OCI-LY3 (cell line): ENCODE measurements around the gene RAPSN.

Experiments used
- H2AFZ ChIP-seq: fragments of 200-600, 300-600 bp; shearing (Covaris generic); 2 replicates; pipeline ENCODE4 v1.6.0; 2014; ENCODE audit warnings: antibody characterized with exemption, low read depth, low read length
- H3K27ac ChIP-seq: fragments of 200-600, 300-600 bp; sonication (generic); 2 replicates; pipeline ENCODE4 v1.5.1; 2014; ENCODE audit warnings: mild to moderate bottlenecking, low read length, moderate library complexity, mixed read lengths
- H3K27me3 ChIP-seq: fragments of 200-600, 300-600 bp; sonication (generic); 2 replicates; pipeline ENCODE4 v1.6.1; 2014; ENCODE audit warnings: low read depth, low read length, mixed read lengths
- H3K36me3 ChIP-seq: fragments of 200-600, 300-600 bp; sonication (generic); replicated peaks from 2 replicates; pipeline ENCODE3; 2014; ENCODE audit warnings: low read depth, low read length, mixed read lengths
- H3K4me1 ChIP-seq: fragments of 300-600, 200-600 bp; sonication (generic); 2 replicates; pipeline ENCODE4 v1.6.1; 2014; ENCODE audit warnings: low read length, mixed read lengths
- H3K4me2 ChIP-seq: fragments of 200-600, 300-600 bp; sonication (generic); 2 replicates; pipeline ENCODE4 v1.6.1; 2014; ENCODE audit warnings: low read length, mixed read lengths
- H3K4me3 ChIP-seq: fragments of 300-600, 200-600 bp; sonication (generic); 2 replicates; pipeline ENCODE4 v1.5.1; 2014; ENCODE audit warnings: antibody characterized with exemption, mild to moderate bottlenecking, low read length, moderate library complexity
- H3K79me2 ChIP-seq: fragments of 300-600, 200-600 bp; shearing (Covaris generic); 2 replicates; pipeline ENCODE4 v1.6.1; 2014; ENCODE audit warnings: mild to moderate bottlenecking, low read length, mixed read lengths
- H3K9ac ChIP-seq: fragments of 300-600, 200-600 bp; shearing (Covaris generic); 2 replicates; pipeline ENCODE4 v1.6.0; 2014; ENCODE audit warnings: mild to moderate bottlenecking, low read length, moderate library complexity
- H3K9me3 ChIP-seq: fragments of 200-600, 300-600 bp; shearing (Covaris generic); 2 replicates; pipeline ENCODE4 v1.6.1; 2014; ENCODE audit warnings: low read length, mixed read lengths; ENCODE audit not compliant: insufficient read depth
- H4K20me1 ChIP-seq: fragments of 200-600, 300-600 bp; sonication (generic); 2 replicates; pipeline ENCODE4 v1.6.1; 2016; ENCODE audit warnings: low read length, mixed read lengths; ENCODE audit not compliant: insufficient read depth
- CTCF ChIP-seq: fragments of 200-600, 300-600 bp; sonication (generic); IDR thresholded peaks from 2 replicates; pipeline ENCODE4 v1.5.1; 2014; ENCODE audit warnings: antibody characterized with exemption, low read length, low read depth
- EZH2phosphoT487 ChIP-seq: fragments of 200-600 bp; shearing (Covaris generic); IDR thresholded peaks from 2 replicates; pipeline ENCODE4 v1.6.1; 2018; ENCODE audit warnings: antibody characterized with exemption, mixed run types, low read depth

The RAPSN gene

DNA sequence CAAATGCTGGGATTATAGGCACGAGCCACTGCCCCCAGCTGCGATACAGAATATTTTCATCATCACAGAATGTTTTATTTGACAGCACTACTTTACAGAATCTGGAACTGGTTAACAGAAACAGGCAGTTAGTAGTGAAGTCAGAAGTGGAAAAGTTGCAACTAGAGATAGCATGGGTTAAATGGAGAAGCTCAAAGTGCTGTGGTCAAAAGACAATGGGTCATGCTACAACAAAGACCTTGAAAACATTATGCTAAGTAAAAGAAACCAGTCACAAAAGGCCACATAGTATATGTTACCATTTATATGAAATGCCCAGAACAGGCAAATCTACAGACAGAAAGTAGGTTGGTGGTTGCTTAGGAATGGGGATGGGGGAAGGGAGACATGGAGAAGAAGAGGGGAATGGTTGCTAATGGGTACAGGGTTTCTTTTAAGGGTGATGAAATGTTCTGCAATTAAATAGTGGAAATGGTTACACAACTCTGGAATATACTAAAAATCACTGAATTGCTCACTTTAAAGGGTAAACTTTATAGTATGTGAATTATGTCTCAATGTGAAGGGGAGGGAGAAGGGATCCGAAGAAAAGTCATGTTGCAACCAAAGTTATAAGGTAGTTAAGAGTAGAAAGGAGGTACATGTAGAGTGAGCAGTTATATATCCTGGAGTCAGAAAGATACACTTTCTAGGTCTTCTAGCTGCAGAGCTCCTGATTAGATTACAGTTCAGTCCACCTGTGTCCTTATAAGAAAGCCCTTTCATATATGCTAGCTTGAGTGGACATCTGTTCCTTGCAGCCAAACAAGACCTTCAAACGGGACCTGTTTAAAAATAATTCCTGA lies 46.3 kb upstream of the RAPSN start:
- TF ChIP-seq EZH2phosphoT487 (no peak), CTCF (no peak)
- Histone ChIP-seq H3K79me2 (peaks cover 98% of the 10 kb centered on the region), H3K9me3 (no peaks in the 10 kb centered on the region), H3K9ac (no peak overlapping the region), H3K4me2 (no peak overlapping the region), H3K4me3 (no peak overlapping the region), H3K27ac (no peak overlapping the region), H3K36me3 (peaks cover 50% of the 10 kb centered on the region), H3K27me3 (no peaks in the 10 kb centered on the region), H4K20me1 (peaks cover 80% of the 10 kb centered on the region), H3K4me1 (peaks cover 20% of the 10 kb centered on the region), H2AFZ (no peak overlapping the region)

GRCh38 chr11:47489395-47489755 lies 40.4 kb upstream of the RAPSN start:
- TF ChIP-seq EZH2phosphoT487: no peak
- TF ChIP-seq CTCF: no peak
- peaks cover 57% of the 10 kb centered on the region for H3K36me3 ChIP-seq
- H3K27me3 ChIP-seq: no peaks in the 10 kb centered on the region
- peaks cover 75% of the 10 kb centered on the region for H3K79me2 ChIP-seq
- H3K4me2 ChIP-seq: no peak overlapping the region
- no peaks in the 10 kb centered on the region for H3K4me1 ChIP-seq
- H3K9ac ChIP-seq: no peak overlapping the region
- H3K4me3 ChIP-seq: no peak overlapping the region
- H3K9me3 ChIP-seq: no peaks in the 10 kb centered on the region
- no peak overlapping the region for H2AFZ ChIP-seq
- H3K27ac ChIP-seq: no peak overlapping the region
- peaks cover 38% of the 10 kb centered on the region for H4K20me1 ChIP-seq

- TF ChIP-seq EZH2phosphoT487 (no peak), CTCF (no peak)
- Histone ChIP-seq H3K27ac (no peak overlapping the region), H2AFZ (no peak overlapping the region), H4K20me1 (peaks cover 33% of the 10 kb centered on the region), H3K36me3 (peaks cover 57% of the 10 kb centered on the region), H3K9ac (no peak overlapping the region), H3K4me2 (no peak overlapping the region), H3K4me1 (no peaks in the 10 kb centered on the region), H3K79me2 (peaks cover 72% of the 10 kb centered on the region), H3K4me3 (no peak overlapping the region), H3K27me3 (no peaks in the 10 kb centered on the region), H3K9me3 (no peaks in the 10 kb centered on the region)
Measured at GRCh38 chr11:47488674-47489394, 39.9 kb upstream of the RAPSN start.

GRCh38 chr11:47488111-47488510 lies 39.2 kb upstream of the RAPSN start:
- H3K9me3 ChIP-seq: no peaks in the 10 kb centered on the region
- peaks cover 27% of the 10 kb centered on the region for H4K20me1 ChIP-seq
- peaks cover 60% of the 10 kb centered on the region for H3K36me3 ChIP-seq
- H2AFZ ChIP-seq: no peak overlapping the region
- TF ChIP-seq CTCF: no peak
- TF ChIP-seq EZH2phosphoT487: no peak
- H3K79me2 ChIP-seq: peaks cover 72% of the 10 kb centered on the region
- no peaks in the 10 kb centered on the region for H3K27me3 ChIP-seq
- H3K9ac ChIP-seq: no peak overlapping the region
- no peak overlapping the region for H3K4me3 ChIP-seq
- no peak overlapping the region for H3K4me2 ChIP-seq
- H3K4me1 ChIP-seq: no peaks in the 10 kb centered on the region
- H3K27ac ChIP-seq: no peak overlapping the region
